HG03469 (cell line): Measurements from ENCODE around the gene LIMS2.
A peak's percentile ranks its signal among the peaks of the same experiment; 100 is the strongest.

ENCODE experiments used
- ATAC-seq: cut with Tn5 transposase; IDR thresholded peaks from one replicate; pipeline ENCODE4 v1.9.1; 2021; ENCODE audit warnings: mild to moderate bottlenecking, moderate library complexity, moderate number of reproducible peaks; ENCODE audit not compliant: unreplicated experiment

Gene LIMS2

DNA sequence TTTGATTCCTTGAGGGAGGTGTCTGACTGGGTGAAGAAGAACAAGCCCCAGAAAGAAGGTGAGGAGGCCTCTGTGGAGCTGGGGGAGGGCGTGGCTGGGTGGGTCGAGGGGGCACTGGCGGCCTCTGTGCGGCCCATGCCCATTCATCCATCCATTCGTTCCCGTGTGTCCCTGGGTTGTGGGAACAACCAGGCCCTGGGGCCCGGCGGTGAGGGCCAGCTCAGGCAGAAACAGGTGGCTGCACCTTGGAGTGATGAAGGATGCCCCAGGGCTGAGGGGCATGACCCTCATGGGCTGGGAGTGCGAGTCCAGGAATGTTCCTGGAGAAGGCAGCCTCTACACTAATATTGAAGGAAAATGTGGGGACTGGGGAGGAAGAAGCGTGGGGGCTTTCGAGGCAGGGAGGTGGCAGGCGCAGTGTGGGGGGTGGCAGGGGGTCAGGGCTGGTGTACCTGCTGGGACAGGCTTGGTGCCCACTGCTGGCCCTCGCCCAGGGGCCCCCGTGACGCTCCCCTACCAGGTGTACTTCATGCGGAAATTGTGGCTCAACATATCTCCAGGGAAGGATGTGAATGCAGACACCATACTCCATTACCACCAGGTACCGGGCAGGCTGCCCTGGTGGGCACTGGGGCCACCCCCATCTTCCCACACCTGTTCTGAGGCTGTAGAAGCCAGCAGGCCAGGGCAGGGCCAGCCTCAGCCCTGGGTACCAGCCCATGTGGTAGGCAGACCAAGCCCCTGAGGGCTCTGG lies 40.5 kb downstream of the LIMS2 start:
- ATAC-seq, result no peak

GRCh38 chr2:127634066-127634617 lies 41.2 kb downstream of the LIMS2 start:
- ATAC-seq, result no peak

- ATAC-seq, result no peak
Measured at GRCh38 chr2:127633556-127634065, 41.7 kb downstream of the LIMS2 start.

GRCh38 chr2:127632592-127633489 lies 42.5 kb downstream of the LIMS2 start:
- ATAC-seq, result peak; percentile 44

DNA sequence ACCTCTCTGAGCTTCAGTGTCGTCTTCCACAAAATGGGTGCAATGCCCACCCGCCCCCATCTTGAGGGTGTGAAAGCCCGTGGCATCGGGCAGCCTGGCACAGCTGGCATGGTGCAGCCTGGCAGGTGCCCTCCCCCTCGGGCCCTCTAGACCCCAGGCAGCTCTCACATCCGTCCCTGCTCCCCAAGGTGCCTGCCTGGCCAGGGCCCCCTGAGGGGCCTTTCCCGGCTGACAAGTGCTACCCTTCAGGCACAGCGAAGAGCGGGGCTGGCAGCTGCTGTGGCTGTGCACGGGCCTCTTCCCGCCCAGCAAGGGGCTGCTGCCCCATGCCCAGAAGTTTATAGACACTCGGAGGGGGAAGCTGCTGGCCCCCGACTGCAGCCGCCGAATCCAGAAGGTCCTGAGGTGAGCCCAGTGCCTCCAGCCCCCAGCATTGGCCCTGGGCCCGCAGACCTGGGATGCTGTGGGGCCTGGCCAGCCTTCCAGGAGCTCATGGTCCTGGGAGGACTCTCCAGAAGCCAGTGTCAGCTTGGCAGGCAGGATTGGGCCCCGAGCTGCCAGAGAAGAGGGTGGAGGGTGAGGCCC lies 43.2 kb downstream of the LIMS2 start:
- ATAC-seq, result no peak

DNA sequence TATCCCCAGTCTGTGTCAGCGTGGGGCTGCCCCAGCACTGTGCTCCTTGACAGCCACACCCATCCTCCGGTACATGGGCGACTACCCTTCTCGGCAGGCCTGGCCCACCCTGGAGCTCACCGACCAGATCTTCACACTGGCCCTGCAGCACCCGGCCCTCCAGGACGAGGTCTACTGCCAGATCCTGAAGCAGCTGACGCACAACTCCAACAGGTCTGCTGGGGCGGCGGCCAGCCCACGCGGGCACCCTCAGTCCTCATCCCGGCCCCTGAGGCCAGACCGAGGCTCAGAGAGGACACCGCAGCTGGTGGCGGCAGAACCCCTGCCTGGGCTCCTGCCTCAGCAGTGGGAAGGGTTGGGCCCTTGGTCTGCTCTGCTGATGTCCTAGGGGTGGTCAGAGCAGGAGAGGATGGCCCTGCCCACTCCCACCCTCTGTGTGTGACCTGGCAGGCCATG lies 43.8 kb downstream of the LIMS2 start:
- no peak for ATAC-seq

GRCh38 chr2:127630864-127631540 lies 44.3 kb downstream of the LIMS2 start:
- ATAC-seq, result no peak

DNA sequence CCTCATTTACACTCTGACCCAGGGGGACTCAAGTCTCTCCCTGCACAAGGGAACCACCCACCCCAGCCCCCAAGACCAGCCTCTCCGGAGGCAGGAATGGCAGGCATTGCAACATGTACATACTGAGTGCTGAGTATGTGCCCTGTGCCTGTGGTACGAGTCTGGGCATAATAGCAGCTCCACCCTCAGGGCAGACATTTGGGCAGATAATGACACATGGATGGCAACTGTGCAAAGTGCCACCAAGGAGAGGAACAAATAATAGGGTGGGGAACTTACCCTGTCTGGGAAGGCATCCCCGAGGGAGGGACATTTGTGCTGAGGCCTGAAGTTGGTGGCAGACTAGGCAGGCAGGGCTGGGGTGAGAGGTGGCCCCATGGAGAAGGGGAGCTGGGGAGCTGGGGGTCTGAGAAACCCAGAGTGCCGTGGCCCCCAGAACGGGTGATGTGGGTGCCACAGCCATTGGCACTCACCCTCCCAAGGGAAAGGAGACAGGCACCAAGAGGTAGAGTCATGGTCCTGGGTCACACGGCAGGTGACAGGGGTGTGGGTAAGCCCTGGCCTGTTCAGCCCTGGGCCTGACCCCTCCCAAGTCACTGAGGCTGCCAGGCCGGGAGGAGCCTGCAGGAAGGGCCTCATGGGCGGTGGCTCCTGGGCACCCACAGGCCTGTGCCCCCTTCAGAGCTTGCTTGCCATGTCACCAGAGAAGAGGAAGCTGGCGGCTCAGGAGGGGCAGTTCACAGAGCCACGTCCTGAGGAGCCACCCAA lies 45.0 kb downstream of the LIMS2 start:
- no peak for ATAC-seq

GRCh38 chr2:127629637-127630036 lies 45.7 kb downstream of the LIMS2 start:
- no peak for ATAC-seq

DNA sequence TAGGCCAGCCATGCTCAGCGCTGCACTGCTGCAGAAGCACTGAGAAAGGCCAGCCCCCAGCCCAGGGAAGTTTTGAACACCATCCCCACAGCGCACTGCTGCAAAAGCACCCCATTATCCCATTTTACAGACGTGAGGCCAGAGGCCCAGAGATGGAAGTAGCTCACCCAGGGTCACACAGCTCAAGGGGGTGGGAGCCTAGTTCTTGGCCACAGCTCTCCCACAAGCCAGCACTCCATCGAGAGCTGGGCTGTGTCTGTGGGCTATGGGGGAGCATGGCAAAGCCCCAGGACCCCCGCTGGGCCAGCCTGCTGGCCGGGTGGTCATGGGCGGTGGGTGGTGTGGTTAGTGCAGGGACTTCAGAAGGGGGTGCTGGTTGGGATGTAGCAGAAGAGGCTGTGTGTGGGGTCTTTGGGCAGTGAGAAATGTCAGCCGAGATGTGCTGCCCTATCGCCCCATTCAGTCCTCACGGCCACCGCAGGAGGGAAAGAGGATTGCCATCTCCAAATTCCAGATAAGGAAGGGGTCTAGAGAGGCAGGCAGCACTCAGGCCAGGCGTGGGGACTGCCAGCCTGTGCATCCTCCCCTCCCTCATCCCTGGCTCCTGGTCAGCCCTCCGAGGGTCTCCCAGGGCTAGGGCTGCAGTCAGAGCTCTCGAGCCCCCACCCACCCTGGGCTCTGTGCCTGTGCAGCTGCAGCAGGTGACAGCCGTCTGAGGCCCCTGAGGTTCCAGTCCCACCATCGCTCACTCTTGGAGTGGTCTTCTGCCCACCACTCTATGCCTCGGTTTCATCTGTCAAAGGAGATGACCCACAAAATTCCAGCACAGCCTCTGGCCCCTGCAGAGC lies 46.3 kb downstream of the LIMS2 start:
- no peak for ATAC-seq

DNA sequence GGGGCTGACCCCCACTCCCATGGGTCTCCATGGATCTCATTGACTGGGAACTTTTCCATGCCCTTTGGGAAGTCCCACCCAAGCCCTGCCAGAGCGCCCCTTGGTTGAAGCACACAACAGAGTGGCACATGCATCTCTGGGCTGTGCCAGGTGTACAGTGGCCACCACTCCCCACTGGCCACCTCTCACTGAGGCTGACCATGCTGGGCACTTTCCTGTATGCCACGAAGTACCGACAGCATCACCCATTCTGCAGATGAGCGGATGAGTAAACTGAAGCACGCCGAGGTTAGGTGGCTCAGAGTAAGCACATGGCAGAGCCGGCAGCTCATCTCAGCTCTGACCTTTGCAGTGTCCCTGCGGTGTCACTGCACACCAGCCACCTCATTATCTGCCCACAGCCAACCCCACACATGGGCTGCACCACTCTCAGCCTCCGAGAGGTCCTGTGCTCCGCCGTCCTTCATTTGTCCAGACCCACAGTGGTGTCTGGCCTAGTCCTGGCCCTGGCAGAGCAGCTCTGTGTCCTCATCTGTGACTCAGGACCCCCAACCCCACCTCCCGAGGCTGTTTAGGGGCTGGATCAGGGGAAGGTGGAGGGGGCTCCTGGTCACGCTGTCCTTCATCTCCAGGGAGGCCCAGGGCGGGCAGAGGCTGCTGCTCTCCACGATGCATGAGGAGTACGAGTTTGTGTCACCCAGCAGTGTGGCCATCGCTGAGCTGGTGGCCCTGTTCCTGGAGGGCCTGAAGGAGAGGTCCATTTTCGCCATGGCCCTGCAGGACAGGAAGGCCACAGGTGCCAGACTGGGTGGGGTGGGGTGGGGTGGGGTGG lies 47.4 kb downstream of the LIMS2 start:
- no peak for ATAC-seq

GRCh38 chr2:127626917-127627739 lies 48.2 kb downstream of the LIMS2 start:
- ATAC-seq, result no peak

GRCh38 chr2:127626175-127626574 lies 49.2 kb downstream of the LIMS2 start:
- no peak for ATAC-seq

DNA sequence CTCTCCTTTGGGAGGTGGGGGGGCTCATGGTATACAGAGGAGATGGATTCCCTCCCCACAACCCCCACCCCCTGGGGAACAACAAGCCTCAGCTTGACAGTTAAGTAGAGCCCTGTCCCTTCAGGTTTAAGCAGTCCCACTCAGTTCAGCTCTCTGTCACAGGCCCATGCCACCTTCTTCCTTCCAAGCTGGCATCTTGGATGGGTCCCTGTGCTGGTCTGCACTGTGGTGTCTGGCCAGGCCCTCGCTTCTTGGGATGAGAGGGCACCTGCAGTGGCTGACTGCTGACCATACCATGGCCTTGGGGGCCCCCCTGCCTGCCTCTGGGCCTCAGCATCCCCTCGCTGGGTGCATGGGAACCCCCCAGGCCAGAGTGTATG lies 49.8 kb downstream of the LIMS2 start:
- no peak for ATAC-seq

- ATAC-seq, result no peak
Measured at GRCh38 chr2:127624756-127625571, 50.4 kb downstream of the LIMS2 start.

- no peak for ATAC-seq
Measured at GRCh38 chr2:127624320-127624755, 51.0 kb downstream of the LIMS2 start.
